Esophagus squamous epithelium (tissue), 4 donors: ENCODE results near the gene MRAP2.

ENCODE experiments used
- CTCF ChIP-seq, 6 experiments: fragments of 450-650 bp in 4 of 6; fragments of 200-600 bp in 2 of 6; sonication (generic) in 2 of 6; IDR thresholded peaks; one replicate each; pipeline ENCODE4 v1.5.1; 2016 to 2019; ENCODE audit warnings: antibody characterized with exemption in 6 of 6, mild to moderate bottlenecking in 4 of 6, moderate library complexity in 4 of 6
- POLR2A ChIP-seq, 4 donors: fragments of 450-650 bp; IDR thresholded peaks; one replicate each; pipeline ENCODE4 v1.6.1; 2017; ENCODE audit warnings: antibody characterized with exemption in 4 of 4, mild to moderate bottlenecking in 4 of 4, moderate library complexity in 3 of 4

GRCh38 chr6:84035484-84035883 is 1.9 kb downstream of the MRAP2 start:
- no peak for TF ChIP-seq CTCF (IDR thresholded peaks at IDR 0.05)
- TF ChIP-seq POLR2A (IDR thresholded peaks at IDR 0.05): no peak
